DMS153 treated with DMSO at 0.1 percent for 48 hours (cell line): Measurements from ENCODE around the gene LRRC42.

ENCODE experiments used
- DNase-seq: peaks from one replicate; lab custom pipeline; 2025; ENCODE audit not compliant: unreplicated experiment; lab: John Stamatoyannopoulos, UW

LRRC42 gene, protein sequence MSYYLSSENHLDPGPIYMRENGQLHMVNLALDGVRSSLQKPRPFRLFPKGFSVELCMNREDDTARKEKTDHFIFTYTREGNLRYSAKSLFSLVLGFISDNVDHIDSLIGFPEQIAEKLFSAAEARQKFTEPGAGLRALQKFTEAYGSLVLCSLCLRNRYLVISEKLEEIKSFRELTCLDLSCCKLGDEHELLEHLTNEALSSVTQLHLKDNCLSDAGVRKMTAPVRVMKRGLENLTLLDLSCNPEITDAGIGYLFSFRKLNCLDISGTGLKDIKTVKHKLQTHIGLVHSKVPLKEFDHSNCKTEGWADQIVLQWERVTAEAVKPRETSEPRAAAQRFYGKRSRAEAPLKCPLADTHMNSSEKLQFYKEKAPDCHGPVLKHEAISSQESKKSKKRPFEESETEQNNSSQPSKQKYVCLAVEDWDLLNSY

DNA sequence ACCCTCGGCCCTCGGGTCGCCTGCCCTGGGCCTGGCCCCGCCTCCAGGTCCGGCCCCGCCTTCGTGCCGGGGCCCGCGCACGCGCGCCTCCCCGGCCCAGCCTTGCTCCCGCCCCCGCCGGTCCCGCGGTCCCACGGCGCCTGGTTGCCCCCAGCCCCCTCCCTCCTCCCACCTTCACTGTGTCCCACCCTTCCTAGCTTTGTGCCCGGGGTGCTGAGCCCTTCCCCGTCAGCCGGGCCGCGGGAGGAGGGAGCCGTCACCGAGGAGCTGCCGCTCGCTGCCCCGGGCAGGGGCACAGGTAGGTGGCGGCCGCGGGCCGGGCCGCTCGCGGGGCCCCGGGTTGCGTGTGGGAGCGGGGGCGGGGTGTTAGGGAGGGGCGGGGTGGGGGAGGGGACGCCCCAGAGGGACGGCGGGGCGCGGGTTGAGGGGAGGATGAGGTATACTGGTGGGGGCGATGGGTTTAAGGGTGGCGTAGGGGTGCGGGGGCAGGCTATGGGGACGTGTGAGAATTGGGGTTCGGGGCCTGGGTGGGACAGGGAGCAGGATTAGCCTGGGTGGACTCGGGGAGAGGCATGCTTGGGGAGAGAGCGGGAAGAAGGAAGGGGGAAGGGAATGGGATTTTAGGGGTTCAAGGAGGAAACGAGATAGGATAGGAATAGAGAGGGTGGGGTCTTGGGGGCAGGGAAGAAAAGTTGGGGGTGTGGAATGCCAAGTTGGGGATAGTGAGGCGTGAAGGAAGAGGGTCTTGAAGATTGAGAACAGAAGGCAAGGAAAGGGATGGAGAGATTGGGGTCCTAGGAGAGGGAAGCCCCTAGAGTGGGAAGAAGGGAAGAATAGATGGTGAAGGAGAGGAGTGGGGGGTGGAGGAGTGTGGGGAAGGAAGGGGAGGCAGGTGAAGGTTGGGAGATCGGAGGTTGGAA, at the start of gene LRRC42:
TSS of gene LRRC42 (plus strand) at position 99 of the 920 bp plus-strand sequence. CDS start 5,650 bp downstream, outside the sequence.
- no peak for DNase-seq

GRCh38 chr1:53896635-53897229, 49.4 kb upstream of the LRRC42 start:
- no peak for DNase-seq

GRCh38 chr1:53899206-53899628, 46.9 kb upstream of the LRRC42 start:
- peak; percentile 6 for DNase-seq

DNA sequence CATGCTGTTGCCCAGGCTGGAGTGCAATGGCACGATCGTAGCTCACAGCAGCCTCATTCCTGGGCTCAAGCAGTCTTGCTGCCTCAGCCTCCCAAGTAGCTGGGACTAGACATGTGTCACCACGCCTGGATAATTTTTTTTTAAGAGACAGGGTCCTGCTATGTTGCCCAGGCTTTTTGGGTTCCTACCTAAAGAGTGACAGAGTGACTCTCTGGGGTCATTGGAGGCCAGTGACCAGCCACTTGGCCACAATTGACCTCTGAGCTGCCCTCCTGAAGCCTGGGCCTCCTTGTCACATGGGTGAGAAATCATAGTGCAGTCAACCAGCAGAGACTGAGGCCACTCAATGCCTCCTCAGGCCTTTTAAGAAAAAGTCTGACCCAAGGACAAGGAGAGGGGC, 46.4 kb upstream of the LRRC42 start:
- DNase-seq, result no peak

DNA sequence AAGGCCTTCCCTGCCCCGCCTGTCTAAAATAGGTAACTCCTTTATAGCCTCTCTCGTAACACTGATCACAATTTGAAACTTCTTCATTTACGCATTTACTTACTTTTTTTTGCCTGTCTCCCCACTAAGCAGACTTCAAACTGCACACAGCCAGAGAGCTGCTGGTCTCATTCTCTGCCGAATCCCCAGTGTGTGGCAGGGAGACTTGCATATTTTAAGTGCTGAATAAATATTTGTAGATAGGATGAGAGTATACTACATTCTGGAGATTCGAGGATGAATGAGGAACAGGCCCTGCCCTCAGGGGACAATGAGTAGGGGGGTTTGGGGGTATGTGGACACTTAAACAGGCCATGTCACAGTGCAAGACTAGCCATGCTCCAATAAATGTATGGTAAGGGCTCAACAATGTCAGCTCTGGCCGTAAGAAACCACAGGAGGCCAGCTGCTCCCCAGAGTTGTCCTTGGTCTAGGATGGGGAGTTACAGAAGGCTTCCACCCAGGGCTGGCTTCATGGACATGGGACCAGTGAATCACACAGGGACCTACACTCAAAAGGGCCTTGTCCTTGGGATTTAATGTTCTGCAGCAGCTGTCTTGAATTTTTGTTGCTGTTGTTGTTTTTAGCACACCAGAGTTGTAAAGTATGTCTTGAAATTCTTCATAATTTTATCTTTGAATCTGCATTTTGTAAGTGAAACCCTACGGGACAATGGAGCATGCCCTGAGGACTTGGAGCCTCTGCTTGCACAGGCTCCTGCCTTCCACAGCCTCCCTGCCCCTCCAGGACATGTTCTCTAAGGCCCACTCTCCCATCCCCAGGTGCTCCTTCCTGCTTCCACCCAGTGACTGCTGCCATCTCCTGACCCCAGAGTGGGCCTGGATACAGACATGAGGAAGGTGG, 43.7 kb upstream of the LRRC42 start:
- DNase-seq, result no peak

GRCh38 chr1:53905509-53905908, 40.6 kb upstream of the LRRC42 start:
- no peak for DNase-seq

DNA sequence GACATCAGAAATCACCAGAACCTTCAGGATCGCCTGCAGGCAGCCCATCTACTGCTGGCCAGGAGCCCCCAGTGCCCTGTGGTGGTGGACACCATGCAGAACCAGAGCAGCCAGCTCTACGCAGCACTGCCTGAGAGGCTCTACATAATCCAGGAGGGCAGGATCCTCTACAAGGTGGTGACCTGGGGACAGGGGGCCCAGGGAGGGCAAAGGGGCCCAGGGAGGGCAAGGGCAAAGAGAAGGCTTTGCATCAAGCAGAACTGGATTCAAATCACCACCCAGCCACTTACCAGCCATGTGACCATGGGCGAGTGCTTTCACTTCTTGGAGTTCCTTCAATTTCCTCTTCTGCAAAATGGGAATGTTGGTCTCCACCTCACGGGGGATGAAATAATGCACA, 40.0 kb upstream of the LRRC42 start:
- DNase-seq, result no peak

DNA sequence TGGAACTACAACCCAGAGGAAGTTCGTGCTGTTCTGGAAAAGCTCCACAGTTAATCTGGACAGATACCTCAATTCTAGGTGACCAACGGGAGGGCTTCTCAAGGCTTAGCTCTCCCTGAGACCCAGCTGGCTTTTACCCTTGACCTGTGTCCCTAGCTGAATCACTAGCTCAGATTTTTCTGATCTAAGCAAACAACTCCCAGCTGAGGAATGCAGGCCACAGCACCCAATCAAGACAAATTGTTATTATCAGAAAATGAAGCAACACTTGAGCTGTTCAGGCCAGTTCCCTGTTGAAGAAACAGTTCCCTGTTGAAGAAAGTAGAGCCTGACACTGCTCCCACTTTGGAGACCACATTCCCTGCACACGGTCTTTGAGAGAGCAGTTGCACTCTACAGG, 36.2 kb upstream of the LRRC42 start:
- DNase-seq, result no peak

DNA sequence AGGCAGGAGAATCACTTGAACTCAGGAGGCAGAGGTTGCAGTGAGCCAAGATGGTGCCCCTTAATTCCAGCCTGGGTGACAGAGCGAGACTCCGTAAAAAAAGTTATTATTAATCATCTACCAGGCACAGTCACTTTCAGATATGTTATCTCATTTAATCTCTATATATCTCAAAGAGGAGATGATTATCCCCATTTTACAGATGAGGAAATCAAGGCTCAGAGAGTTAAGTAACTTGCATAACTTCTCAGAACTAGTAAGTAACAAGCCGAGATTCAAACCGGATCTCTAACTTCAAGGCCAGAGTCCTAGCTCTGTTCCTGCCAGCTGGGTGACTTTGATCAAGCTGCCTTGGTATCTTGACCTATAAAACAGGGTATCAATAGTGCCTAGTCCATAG, 34.7 kb upstream of the LRRC42 start:
- no peak for DNase-seq

DNA sequence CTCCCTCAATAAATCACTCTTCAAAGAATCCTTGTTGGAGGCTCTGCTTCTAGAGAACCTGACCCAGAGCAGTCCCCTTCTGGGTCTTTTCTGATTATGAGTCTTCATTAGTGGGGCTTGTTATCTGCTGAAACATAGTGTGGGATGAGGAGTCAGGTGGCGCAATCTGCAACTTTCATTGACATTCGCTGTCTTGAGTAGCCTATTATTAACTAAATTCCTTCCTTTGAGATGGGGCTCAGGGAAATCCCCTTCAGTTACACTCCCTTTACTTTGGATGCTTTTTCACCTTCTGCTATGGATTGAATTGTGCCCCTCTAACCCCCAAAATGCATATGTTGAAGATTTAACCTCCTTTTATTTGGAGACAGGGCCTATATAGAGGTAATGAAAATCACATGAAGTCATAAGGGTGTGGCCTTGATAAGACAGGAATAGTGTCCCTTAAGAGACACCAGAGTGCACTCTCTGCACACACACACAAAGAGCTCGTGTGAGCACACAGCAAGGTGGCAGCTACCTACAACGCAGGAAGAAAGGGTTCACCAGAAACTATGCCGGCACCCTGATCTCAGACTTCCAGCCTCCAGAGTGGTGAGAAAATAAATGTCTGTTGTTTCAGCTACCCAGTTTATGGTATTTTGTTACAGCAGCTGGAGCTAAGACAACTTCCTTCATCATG, 32.7 kb upstream of the LRRC42 start:
- DNase-seq, result no peak

- no peak for DNase-seq
Observed at GRCh38 chr1:53918343-53918742, 27.8 kb upstream of the LRRC42 start.

GRCh38 chr1:53919675-53920066, 26.5 kb upstream of the LRRC42 start:
- DNase-seq, result no peak

DNA sequence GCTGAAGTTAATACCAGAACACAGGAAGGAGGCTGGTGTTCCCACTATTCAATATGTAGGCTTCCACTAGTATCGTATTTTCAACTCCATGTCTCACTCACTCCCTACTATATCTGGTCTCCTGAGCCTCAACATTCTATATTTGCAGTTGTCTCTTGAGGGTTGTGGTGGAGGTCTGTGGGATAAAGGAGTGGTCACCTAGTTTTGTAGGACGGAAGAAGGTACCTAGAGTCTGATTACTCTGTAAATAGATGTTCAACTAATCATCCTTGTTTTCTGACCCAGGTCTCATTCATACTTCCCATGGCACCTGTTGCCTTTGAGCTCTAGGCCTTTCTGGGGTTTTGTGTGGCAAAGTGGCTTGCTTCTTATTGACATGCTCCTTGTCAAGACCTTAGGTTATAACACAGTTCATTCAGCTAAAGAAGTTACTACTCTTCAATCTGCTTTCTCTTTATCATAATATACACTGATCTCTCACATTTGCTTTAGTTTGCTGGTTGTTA, 18.7 kb upstream of the LRRC42 start:
- DNase-seq, result no peak

DNA sequence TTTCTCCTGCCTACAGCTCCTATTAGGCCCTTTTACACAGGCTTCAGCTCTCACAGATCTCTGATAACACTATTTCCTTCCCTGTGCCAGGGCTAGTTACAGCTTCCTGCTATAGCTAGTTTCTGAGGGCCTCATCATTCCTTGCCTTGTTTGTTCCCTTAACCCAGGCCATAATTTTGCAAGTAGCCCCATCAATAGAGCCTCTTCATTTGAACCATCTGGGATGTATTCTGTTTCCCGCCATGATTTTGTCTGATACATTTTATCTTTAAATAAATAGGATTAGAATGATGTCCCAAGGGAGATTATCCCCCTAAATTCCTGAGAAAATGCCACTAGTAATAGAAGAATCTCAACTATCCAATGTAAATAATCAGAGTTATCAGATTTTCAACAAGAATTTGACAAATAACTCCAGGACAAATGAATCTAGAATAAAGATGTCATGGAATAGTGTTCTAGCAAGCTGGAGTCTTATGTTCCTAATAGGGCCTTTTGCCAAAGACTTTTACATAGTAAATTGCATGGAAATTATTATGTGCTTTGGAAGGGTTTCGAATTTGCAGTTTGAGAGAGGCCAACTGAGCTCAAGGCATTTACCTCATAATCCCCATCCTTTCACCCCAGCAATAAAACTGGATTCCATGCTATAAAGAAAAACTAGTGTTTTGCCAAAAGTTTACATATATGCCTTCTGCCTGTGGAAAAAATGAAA, 16.7 kb upstream of the LRRC42 start:
- DNase-seq, result no peak

GRCh38 chr1:53930932-53931331, 15.2 kb upstream of the LRRC42 start:
- no peak for DNase-seq

GRCh38 chr1:53931523-53931922, 14.6 kb upstream of the LRRC42 start:
- no peak for DNase-seq

- DNase-seq, result no peak
Observed at GRCh38 chr1:53934170-53934765, 11.9 kb upstream of the LRRC42 start.

GRCh38 chr1:53936430-53936829, 9.7 kb upstream of the LRRC42 start:
- DNase-seq, result no peak
